Stromal cell of bone marrow (primary cell): Measurements from ENCODE around the gene VWA1.
"Not testable (repeated sequence)": the region's sequence is repeated elsewhere in the genome, so short reads cannot be mapped to it uniquely, and the experiment has no call there.

Experiments
- DNase-seq: peaks from one replicate; pipeline ENCODE4 v3.0.0-alpha.2; 2012; ENCODE audit warnings: low read depth

The VWA1 gene

GRCh38 chr1:1455934-1456333 is 20.4 kb downstream of the VWA1 start:
- not testable (repeated sequence) for DNase-seq

GRCh38 chr1:1456683-1457255 is 21.3 kb downstream of the VWA1 start:
- DNase-seq = not testable (repeated sequence)

GRCh38 chr1:1459156-1459555 is 23.7 kb downstream of the VWA1 start:
- DNase-seq = not testable (repeated sequence)

GRCh38 chr1:1459711-1460110 is 24.2 kb downstream of the VWA1 start:
- not testable (repeated sequence) for DNase-seq

- no peak for DNase-seq
These were observed 25.1 kb downstream of the VWA1 start for GRCh38 chr1:1460540-1461130.

GRCh38 chr1:1461721-1462317 is 26.3 kb downstream of the VWA1 start:
- DNase-seq = no peak

- DNase-seq = no peak
These were observed 27.0 kb downstream of the VWA1 start for GRCh38 chr1:1462318-1462966.

- DNase-seq = no peak
These were observed 27.8 kb downstream of the VWA1 start for GRCh38 chr1:1463312-1463711.

GRCh38 chr1:1468196-1468985 is 32.9 kb downstream of the VWA1 start:
- DNase-seq = not testable (repeated sequence)

GRCh38 chr1:1470626-1471388 is 35.3 kb downstream of the VWA1 start:
- DNase-seq = no peak

GRCh38 chr1:1471389-1472052 is 36.0 kb downstream of the VWA1 start, which contains the start of gene ATAD3B:
Gene ATAD3B, plus strand, starts transcription at chr1:1471765. Its CDS starts 120 bp downstream, at chr1:1471885.
- peak; percentile 82 for DNase-seq

- not testable (repeated sequence) for DNase-seq
These were observed 36.8 kb downstream of the VWA1 start for GRCh38 chr1:1472053-1472876.

- not testable (repeated sequence) for DNase-seq
These were observed 40.5 kb downstream of the VWA1 start for GRCh38 chr1:1476011-1476410.

GRCh38 chr1:1477206-1477605 is 41.7 kb downstream of the VWA1 start:
- DNase-seq = no peak

GRCh38 chr1:1479547-1480487 is 44.3 kb downstream of the VWA1 start:
- no peak for DNase-seq

GRCh38 chr1:1480488-1480867 is 45.0 kb downstream of the VWA1 start:
- DNase-seq = not testable (repeated sequence)

- DNase-seq = not testable (repeated sequence)
These were observed 46.3 kb downstream of the VWA1 start for GRCh38 chr1:1481811-1482210.

- no peak for DNase-seq
These were observed 47.4 kb downstream of the VWA1 start for GRCh38 chr1:1482856-1483255.

- DNase-seq = no peak
These were observed 48.2 kb downstream of the VWA1 start for GRCh38 chr1:1483714-1484113.
